ENCODE results near the gene RAB9A. TPM values are rescaled to one million over a fixed set of nuclear protein-coding genes. Genes with fewer than 3 reads are reported as not detected.
A peak's percentile ranks its signal among the peaks of the same experiment; 100 is the strongest.

RAB9A gene
- total and polyA plus RNA-seq, 10 of the 15 experiments (the other 5 are each of a cell fraction or from before 2014, with no cell fraction given), result 42.1 to 142 (median 49.9) TPM

GRCh38 chrX:13685126-13685763 lies 3.7 kb upstream of the RAB9A start:
- intact Hi-C loops (cut with micrococcal nuclease; ENCODE audit: unreplicated experiment), result loop anchor here (5.0 kb wide), 1 partner anchor 603 kb away; no protein-coding TSS in a partner anchor
- H4K20me1 ChIP-seq (ENCODE audit: control insufficient read depth, insufficient read depth), result no peaks in the 10 kb centered on the region
- CTCF ChIA-PET, result interaction anchor here (1.0 to 1.9 kb wide), 2 partner anchors 9 to 23 kb away, joined by 4 to 6 read pairs; no protein-coding TSS in a partner anchor
- BruUV-seq (replicated peaks), result no TSS peak
- H3K36me3 ChIP-seq (ENCODE audit: control insufficient read depth in 2 of 2, insufficient read depth in 2 of 2, low read length in 1 of 2), result no peaks in the 10 kb centered on the region
- no peaks in the 10 kb centered on the region for H3K27me3 ChIP-seq (replicated peaks in 1 of 2; ENCODE audit: control insufficient read depth in 2 of 2, insufficient read depth in 2 of 2, low read length in 1 of 2)
- H3K27ac ChIP-seq (ENCODE audit: control insufficient read depth, insufficient read depth), result no peak overlapping the region
- H2AFZ ChIP-seq (ENCODE audit: control insufficient read depth, low read depth, low read length), result no peak overlapping the region
- POLR2A ChIA-PET, result interaction anchor here (0.8 to 5.1 kb wide), 5 partner anchors 12 to 23 kb away, joined by 3 to 45 read pairs (median 5); no protein-coding TSS in a partner anchor
- in situ Hi-C loops (cut with MboI), result no loop called here
- no peak overlapping the region for H3K9ac ChIP-seq (ENCODE audit: control insufficient read depth, insufficient read depth, low read length)
- H3K9me3 ChIP-seq (replicated peaks; ENCODE audit: control insufficient read depth, insufficient read depth, low read length), result no peaks in the 10 kb centered on the region; the same call in 2 of the 3 replicates
- no peak overlapping the region for H3K4me3 ChIP-seq
- ATAC-seq (peak; percentile 4), FAIRE-seq (no peak), DNase-seq (ENCODE audit: low read depth, low spot score) (no peak)
- H3K79me2 ChIP-seq (ENCODE audit: control insufficient read depth, insufficient read depth, low read length), result peaks cover 18% of the 10 kb centered on the region
- peak overlapping the region; percentile 27 for H3K4me2 ChIP-seq (ENCODE audit: control insufficient read depth, insufficient read depth)
- RAD21 ChIA-PET (ENCODE audit: unreplicated experiment), result interaction anchor here (0.7 to 5.9 kb wide), 9 partner anchors 8 to 49 kb away, joined by 3 to 42 read pairs (median 4); partner anchors contain the start of genes OFD1 and TRAPPC2
- WGBS (ENCODE audit: insufficient coverage, insufficient replicate concordance, low lambda C conversion rate, missing lambda C conversion rate), result 1% methylated on average over 3 of the region's 3 CpGs
- SMC1A ChIA-PET (ENCODE audit: uncharacterized antibody, unreplicated experiment), result interaction anchor here (0.6 to 6.4 kb wide), 12 partner anchors 8 to 343 kb away, joined by 3 to 79 read pairs (median 4); partner anchors contain the start of genes OFD1 and TRAPPC2
- H3K4me1 ChIP-seq (ENCODE audit: control insufficient read depth, insufficient read depth, low read length), result peaks cover 7% of the 10 kb centered on the region; the same call in 1 of the 2 replicates
- 0 out of 2 replicates have a peak, but pooled peaks have one; percentile 17 for TF ChIP-seq ZNF217 (IDR thresholded peaks at IDR 0.05)
- TF ChIP-seq ZNF207 (IDR thresholded peaks at IDR 0.05; ENCODE audit: borderline replicate concordance), result no peak
- TF ChIP-seq SUZ12 (IDR thresholded peaks at IDR 0.05; ENCODE audit: unreplicated experiment), result no peak
- TF ChIP-seq, protein P1, sequence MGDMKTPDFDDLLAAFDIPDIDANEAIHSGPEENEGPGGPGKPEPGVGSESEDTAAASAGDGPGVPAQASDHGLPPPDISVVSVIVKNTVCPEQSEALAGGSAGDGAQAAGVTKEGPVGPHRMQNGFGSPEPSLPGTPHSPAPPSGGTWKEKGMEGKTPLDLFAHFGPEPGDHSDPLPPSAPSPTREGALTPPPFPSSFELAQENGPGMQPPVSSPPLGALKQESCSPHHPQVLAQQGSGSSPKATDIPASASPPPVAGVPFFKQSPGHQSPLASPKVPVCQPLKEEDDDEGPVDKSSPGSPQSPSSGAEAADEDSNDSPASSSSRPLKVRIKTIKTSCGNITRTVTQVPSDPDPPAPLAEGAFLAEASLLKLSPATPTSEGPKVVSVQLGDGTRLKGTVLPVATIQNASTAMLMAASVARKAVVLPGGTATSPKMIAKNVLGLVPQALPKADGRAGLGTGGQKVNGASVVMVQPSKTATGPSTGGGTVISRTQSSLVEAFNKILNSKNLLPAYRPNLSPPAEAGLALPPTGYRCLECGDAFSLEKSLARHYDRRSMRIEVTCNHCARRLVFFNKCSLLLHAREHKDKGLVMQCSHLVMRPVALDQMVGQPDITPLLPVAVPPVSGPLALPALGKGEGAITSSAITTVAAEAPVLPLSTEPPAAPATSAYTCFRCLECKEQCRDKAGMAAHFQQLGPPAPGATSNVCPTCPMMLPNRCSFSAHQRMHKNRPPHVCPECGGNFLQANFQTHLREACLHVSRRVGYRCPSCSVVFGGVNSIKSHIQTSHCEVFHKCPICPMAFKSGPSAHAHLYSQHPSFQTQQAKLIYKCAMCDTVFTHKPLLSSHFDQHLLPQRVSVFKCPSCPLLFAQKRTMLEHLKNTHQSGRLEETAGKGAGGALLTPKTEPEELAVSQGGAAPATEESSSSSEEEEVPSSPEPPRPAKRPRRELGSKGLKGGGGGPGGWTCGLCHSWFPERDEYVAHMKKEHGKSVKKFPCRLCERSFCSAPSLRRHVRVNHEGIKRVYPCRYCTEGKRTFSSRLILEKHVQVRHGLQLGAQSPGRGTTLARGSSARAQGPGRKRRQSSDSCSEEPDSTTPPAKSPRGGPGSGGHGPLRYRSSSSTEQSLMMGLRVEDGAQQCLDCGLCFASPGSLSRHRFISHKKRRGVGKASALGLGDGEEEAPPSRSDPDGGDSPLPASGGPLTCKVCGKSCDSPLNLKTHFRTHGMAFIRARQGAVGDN (IDR thresholded peaks at IDR 0.05), result 0 out of 2 replicates have a peak, but pooled peaks have one; percentile 36
- no peak for TF ChIP-seq STAT3 (IDR thresholded peaks at IDR 0.05; ENCODE audit: low read depth, low read length)
- TF ChIP-seq, protein P2, sequence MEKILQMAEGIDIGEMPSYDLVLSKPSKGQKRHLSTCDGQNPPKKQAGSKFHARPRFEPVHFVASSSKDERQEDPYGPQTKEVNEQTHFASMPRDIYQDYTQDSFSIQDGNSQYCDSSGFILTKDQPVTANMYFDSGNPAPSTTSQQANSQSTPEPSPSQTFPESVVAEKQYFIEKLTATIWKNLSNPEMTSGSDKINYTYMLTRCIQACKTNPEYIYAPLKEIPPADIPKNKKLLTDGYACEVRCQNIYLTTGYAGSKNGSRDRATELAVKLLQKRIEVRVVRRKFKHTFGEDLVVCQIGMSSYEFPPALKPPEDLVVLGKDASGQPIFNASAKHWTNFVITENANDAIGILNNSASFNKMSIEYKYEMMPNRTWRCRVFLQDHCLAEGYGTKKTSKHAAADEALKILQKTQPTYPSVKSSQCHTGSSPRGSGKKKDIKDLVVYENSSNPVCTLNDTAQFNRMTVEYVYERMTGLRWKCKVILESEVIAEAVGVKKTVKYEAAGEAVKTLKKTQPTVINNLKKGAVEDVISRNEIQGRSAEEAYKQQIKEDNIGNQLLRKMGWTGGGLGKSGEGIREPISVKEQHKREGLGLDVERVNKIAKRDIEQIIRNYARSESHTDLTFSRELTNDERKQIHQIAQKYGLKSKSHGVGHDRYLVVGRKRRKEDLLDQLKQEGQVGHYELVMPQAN (conservative IDR thresholded peaks at IDR 0.05), result no peak
- TF ChIP-seq RFX5 (IDR thresholded peaks at IDR 0.05; ENCODE audit: low read depth, low read length), result no peak
- no peak for TF ChIP-seq CBX5 (IDR thresholded peaks at IDR 0.05; ENCODE audit: low read depth)
- TF ChIP-seq, protein P3, sequence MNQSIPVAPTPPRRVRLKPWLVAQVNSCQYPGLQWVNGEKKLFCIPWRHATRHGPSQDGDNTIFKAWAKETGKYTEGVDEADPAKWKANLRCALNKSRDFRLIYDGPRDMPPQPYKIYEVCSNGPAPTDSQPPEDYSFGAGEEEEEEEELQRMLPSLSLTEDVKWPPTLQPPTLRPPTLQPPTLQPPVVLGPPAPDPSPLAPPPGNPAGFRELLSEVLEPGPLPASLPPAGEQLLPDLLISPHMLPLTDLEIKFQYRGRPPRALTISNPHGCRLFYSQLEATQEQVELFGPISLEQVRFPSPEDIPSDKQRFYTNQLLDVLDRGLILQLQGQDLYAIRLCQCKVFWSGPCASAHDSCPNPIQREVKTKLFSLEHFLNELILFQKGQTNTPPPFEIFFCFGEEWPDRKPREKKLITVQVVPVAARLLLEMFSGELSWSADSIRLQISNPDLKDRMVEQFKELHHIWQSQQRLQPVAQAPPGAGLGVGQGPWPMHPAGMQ (IDR thresholded peaks at IDR 0.05; ENCODE audit: borderline replicate concordance), result no peak
- no peak for TF ChIP-seq NR2F1 (conservative IDR thresholded peaks at IDR 0.05)
- no peak for TF ChIP-seq LARP7 (IDR thresholded peaks at IDR 0.05)
- TF ChIP-seq MEF2A (IDR thresholded peaks at IDR 0.05; ENCODE audit: insufficient read depth, low read depth, low read length), result no peak
- no peak for TF ChIP-seq BMI1 (IDR thresholded peaks at IDR 0.05; ENCODE audit: borderline replicate concordance)
- no peak for TF ChIP-seq PAX5 (IDR thresholded peaks at IDR 0.05; ENCODE audit: borderline replicate concordance, low read depth, low read length)
- TF ChIP-seq BHLHE40 (IDR thresholded peaks at IDR 0.05; ENCODE audit: borderline replicate concordance in 1 of 2, low read depth in 2 of 2, low read length in 1 of 2), result no peak
- TF ChIP-seq CHD2 (IDR thresholded peaks at IDR 0.05; ENCODE audit: borderline replicate concordance, low read depth, low read length), result no peak
- TF ChIP-seq MTA3 (IDR thresholded peaks at IDR 0.05; ENCODE audit: borderline replicate concordance, low read length), result no peak
